Fibroblast of skin of scalp (primary cell): ENCODE data around the gene TMEM127. TPM values are rescaled to one million over a fixed set of nuclear protein-coding genes. Genes with fewer than 3 reads are reported as not detected.
"Not testable (repeated sequence)": the region's sequence is repeated elsewhere in the genome, so short reads cannot be mapped to it uniquely, and the experiment has no call there.

Experiments
- DNase-seq: peaks from one replicate; pipeline ENCODE4 v3.0.0-alpha.2; 2013
- polyA plus RNA-seq, 2 experiments: library from polyadenylated mRNA; unstranded; fragments of 120-200 nt; gene quantifications; one replicate each; pipeline ENCODE4 v1.2.1, GENCODE V29; 2013; ENCODE audit not compliant: insufficient read length in 2 of 2

Gene TMEM127
- 39.0 TPM for polyA plus RNA-seq (2013, experiment 1 of 2; ENCODE audit: insufficient read length)
- 40.6 TPM for polyA plus RNA-seq (2013, experiment 2 of 2; ENCODE audit: insufficient read length)

GRCh38 chr2:96265840-96266679, at the start of gene TMEM127, which contains the start of gene CIAO1:
TSS of gene TMEM127 (minus strand) at chr2:96265997. CDS start at chr2:96265381, 616 bp downstream.
TSS of gene CIAO1 (plus strand) at chr2:96266225. CDS start at chr2:96266351, 126 bp downstream.
- peak; percentile 98 for DNase-seq

DNA sequence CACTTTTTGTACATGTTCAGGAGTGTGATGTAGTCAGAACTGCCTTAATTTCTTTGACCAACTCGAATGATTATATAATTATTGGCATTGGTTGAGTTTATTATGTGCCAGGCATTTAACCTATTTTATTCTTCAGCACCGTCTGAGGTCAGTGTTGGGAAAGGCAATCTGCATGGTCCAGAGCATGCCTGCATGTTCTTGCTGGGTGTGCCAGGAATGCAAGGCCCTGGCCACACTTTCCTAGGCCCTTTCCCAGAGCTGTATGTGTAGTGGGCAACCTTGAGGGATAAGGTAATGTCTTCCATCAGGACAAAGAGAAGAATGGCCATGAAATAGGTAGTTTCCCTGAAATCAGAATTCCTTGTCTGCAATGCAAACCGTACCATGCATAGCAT, 49.2 kb upstream of the TMEM127 start:
- DNase-seq: no peak

DNA sequence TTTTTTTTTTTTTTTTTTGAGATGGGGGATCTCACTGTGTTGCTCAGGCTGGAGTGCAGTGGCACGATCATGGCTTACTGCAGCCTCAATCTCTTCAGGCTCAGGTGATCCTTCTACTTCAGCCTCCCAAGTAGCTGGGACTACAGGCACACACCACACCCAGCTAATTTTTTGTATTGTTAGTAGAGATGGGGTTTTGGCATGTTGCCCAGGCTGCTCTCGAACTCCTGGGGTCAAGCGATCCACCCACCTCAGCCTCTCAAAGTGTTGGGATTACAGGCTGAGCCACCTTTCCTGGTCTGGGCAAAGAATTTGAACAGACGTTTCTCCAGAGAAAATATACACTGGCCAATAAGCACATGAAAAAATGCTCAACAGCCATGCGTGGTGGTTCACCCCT, 42.5 kb upstream of the TMEM127 start:
- no peak for DNase-seq

GRCh38 chr2:96306370-96306769, 40.6 kb upstream of the TMEM127 start:
- DNase-seq: no peak

GRCh38 chr2:96305979-96306308, 40.1 kb upstream of the TMEM127 start:
- DNase-seq: no peak

DNA sequence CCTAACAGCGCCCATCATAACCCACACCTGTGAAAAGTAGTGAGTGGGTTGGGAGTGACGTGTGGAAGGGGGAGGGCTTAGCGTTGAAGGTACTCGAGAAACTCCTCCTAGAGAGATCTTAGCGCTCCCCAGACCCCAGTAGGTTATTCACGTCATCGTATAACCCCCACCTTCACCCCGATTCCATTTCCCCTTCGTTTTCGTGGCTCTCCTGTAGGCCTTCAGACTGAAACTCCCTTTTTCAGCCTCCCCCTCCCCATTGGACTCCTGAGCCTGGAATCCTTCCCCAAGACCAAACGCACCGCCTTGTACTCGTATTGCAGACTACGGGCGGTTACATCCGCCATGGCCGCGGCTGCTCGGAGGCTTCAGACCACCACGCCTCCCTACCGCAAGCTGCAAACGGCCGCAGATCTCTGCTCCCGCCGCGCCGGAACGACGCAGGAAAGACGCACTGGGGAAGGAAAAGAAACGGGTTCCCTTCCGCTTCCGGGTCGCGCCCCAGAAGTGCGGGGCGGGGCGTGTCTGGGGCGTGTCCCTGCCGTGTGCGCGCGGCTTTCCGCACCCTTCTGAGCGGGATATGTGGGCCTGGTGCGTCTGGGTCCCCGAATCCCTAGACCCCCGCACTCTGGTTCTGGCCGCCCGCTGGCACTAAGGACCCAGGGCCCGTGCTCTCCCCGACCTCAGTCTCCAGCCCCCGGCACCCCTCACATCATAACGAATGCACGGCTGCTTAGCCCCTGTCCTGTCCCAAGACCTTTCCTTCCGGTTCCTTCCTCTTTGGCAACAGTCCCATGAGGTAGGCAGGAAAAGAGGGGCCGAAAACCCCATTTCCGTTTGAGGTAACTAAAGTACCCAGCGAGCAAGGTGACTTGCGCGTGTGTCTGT, 39.5 kb upstream of the TMEM127 start, which contains the start of gene SNRNP200:
Gene SNRNP200, minus strand, starts transcription at position 456 of the 888 bp plus-strand sequence. Its CDS starts 109 bp downstream, at position 347.
- DNase-seq: peak; percentile 83

- no peak for DNase-seq
Measured at GRCh38 chr2:96304606-96305005, 38.8 kb upstream of the TMEM127 start.

DNA sequence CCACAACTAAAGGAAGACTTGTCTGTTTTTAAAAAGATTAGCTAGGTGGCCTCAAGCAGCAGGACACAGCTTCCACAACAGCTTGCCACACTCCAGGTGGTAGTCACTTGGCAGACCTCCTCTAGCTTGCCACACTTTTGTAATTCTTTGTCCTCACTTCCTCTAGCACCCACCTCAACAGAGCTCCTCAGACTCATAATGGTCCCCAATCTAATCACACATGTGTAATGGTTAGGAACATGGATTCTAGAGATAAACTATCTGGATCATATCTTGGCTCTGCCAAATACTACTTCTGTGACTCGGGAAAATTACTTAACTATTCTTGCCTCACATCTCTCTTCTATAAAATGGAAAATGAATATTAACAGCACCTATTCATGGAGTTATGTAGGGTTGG, 36.1 kb upstream of the TMEM127 start:
- DNase-seq: no peak

GRCh38 chr2:96296925-96297324, 31.1 kb upstream of the TMEM127 start:
- no peak for DNase-seq

DNA sequence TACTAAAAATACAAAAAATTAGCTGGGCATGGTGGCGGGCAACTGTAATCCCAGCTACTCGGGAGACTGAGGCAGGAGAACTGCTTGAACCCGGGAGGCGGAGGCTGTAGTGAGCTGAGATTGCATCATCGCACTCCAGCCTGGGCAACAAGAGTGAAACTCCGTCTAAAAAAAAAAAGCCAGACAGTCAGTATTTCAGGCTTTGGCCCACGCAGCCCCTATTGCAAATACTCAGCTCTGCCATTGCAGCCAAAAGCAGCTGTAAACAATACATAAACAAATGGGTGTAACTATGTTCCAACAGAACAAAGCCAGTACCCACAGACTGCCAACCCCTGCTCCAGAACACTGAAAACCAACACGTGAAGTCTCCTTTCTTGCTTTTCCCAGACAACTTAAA, 28.5 kb upstream of the TMEM127 start:
- DNase-seq: not testable (repeated sequence)

- DNase-seq: no peak
Measured at GRCh38 chr2:96291751-96292150, 26.0 kb upstream of the TMEM127 start.

GRCh38 chr2:96287273-96287856, 21.6 kb upstream of the TMEM127 start:
- DNase-seq: no peak

DNA sequence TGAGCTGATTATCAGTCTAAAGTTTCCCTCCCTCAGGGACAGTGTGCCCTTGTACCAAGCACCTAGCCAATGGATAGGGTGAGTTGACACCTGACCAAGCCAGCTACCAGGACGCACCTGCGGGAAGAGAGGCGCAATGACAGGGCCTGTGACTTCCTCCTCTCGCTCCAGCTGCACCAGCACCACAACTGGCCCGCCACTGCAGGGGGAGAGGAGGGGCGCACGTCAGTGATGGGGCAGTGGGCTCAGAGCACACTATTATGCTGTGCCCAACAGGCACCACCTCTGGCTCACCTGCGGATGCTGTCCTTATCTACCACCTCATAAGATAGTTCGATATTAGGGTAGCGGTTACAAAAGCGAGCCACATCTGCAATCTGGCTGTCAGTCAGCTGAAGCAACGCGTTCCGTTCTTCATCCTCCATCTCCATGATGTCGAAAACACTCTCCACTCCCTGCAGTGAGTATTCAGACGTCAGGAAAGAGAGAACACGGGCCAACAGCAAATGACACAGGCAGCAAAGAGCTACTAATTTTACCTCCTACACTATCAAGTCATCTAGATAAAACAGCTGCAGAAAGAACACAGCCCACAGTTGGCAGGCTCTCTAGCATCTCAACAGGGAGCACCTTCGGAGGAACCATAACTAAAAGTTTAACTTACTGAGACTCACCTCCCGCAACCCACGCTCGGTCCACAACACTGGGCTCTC, 11.1 kb upstream of the TMEM127 start:
- no peak for DNase-seq

- no peak for DNase-seq
Measured at GRCh38 chr2:96274355-96275056, 8.7 kb upstream of the TMEM127 start.

DNA sequence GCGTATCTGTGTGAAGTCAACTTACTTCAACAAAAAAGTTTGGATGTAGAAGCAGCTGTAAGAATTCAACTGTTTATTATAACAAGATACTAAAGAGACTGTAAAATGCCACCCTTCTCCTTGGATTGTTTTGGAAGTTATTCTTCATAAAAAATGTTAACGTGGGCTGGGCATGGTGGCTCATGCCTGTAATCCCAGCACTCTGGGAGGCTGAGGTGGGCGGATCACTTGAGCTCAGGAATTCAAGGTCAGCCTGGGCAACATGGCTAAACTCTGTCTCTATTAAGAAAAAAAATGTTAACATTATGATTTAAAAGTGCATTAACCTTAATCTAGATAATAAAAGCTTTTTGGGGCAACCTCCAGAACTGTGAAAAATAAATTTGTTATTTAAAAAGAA, 8.0 kb upstream of the TMEM127 start:
- DNase-seq: no peak

GRCh38 chr2:96271995-96272394, 6.2 kb upstream of the TMEM127 start:
- no peak for DNase-seq

DNA sequence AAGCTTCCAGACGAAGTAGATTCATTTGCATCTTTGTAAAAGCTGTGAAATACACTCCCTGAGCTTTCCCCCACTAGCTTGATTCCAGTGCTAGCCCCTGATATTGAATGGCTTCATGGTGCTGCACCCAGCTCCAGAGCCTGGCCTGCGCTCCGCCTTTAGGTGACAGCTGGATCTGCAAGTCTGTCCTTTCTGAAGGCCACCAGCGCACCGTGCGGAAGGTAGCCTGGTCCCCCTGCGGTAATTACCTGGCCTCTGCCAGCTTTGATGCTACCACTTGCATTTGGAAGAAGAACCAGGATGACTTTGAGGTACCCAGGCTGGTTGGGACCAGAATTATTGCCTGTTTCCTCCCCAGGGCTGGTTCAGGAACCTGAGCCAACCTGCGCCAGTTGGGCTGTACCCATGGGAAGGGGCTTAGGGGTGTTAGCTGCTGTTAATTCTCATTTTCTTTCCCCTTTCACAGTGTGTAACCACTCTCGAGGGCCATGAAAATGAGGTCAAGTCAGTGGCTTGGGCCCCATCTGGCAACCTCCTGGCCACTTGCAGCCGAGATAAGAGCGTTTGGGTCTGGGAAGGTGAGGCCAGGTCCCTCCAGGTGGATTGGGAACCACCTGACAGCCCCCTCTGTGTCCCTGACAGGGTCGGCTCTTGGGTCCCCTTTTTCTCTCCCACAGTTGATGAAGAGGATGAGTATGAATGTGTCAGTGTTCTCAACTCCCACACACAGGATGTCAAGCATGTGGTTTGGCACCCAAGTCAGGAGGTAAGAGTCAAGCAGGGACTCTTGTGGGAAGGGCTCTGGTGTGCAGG, 1.6 kb upstream of the TMEM127 start:
- DNase-seq: peak; percentile 37

GRCh38 chr2:96265349-96265839, 403 bp downstream of the TMEM127 start:
- DNase-seq: peak; percentile 16

GRCh38 chr2:96264656-96265348, 995 bp downstream of the TMEM127 start:
- DNase-seq: peak; percentile 29

DNA sequence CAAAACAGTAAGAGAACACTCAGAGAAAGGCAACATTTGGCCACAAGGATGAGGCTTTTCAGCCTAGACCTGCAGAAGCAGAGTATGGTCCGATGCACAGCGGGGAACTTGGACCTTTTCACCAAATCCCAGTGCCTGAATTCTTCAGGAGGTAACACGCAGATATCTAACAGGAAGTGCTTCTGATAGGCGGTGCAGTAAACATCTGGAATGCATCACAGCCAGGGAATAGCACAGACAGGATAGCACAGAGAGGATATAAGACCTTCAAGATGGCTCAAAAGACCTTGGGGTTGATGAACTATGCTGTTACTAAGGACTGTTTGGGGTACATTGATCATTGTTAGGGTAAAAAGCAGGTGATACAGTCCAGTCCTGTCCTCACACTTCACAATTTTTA, 1.7 kb downstream of the TMEM127 start:
- no peak for DNase-seq
